SK-N-SH treated with all-trans-retinoic acid at 6 μM for 48 hours (cell line): Measurements from ENCODE around the gene EPS8L2.

Experiments used
- ARNTL ChIP-seq: fragments of 450-650 bp; formaldehyde crosslinking; IDR thresholded peaks from 2 replicates; pipeline ENCODE4 v1.5.0; 2020; ENCODE audit warnings: low read depth, mild to moderate bottlenecking, moderate library complexity, borderline replicate concordance
- ISL1 ChIP-seq: fragments of 250-450 bp; sonication (Bioruptor Pico); IDR thresholded peaks from 2 replicates; pipeline ENCODE4 v2.1.2; 2022; ENCODE audit warnings: mild to moderate bottlenecking, moderate library complexity
- PPARA ChIP-seq: fragments of 250-450 bp; sonication (Bioruptor Pico); IDR thresholded peaks from 2 replicates; pipeline ENCODE4 v1.5.0; 2020; ENCODE audit warnings: mild to moderate bottlenecking, borderline replicate concordance
- TCF4 ChIP-seq: fragments of 250-450 bp; sonication (Bioruptor Pico); IDR thresholded peaks from 2 replicates; pipeline ENCODE4 v1.8.0; 2021; ENCODE audit warnings: mild to moderate bottlenecking, moderate library complexity, borderline replicate concordance
- ZC3H10 ChIP-seq: fragments of 250-450 bp; sonication (Bioruptor Pico); IDR thresholded peaks from 2 replicates; pipeline ENCODE4 v1.5.1; 2021; ENCODE audit warnings: mild to moderate bottlenecking, moderate library complexity
- ZFP3 ChIP-seq: fragments of 250-450 bp; sonication (Bioruptor Pico); IDR thresholded peaks from 2 replicates; pipeline ENCODE4 v1.5.0; 2020; ENCODE audit warnings: mild to moderate bottlenecking, moderate library complexity
- TF ChIP-seq, protein P1 (sequence below): fragments of 250-450 bp; sonication (Bioruptor Pico); IDR thresholded peaks from 2 replicates; pipeline ENCODE4 v1.8.0; 2020; ENCODE audit warnings: mild to moderate bottlenecking, moderate library complexity, borderline replicate concordance
- TF ChIP-seq, protein P2 (sequence below): fragments of 250-450 bp; sonication (Bioruptor Pico); IDR thresholded peaks from 2 replicates; pipeline ENCODE4 v1.5.1; 2021; ENCODE audit warnings: mild to moderate bottlenecking, moderate library complexity
- TF ChIP-seq, protein P3 (sequence below): fragments of 250-450 bp; sonication (Bioruptor Pico); IDR thresholded peaks from 2 replicates; pipeline ENCODE4 v1.5.1; 2020; ENCODE audit warnings: low read depth, mild to moderate bottlenecking, moderate library complexity
- TF ChIP-seq, protein P4 (sequence below): fragments of 250-450 bp; sonication (Bioruptor Pico); IDR thresholded peaks from 2 replicates; pipeline ENCODE4 v1.5.0; 2020; ENCODE audit warnings: mild to moderate bottlenecking, moderate library complexity

DNA sequence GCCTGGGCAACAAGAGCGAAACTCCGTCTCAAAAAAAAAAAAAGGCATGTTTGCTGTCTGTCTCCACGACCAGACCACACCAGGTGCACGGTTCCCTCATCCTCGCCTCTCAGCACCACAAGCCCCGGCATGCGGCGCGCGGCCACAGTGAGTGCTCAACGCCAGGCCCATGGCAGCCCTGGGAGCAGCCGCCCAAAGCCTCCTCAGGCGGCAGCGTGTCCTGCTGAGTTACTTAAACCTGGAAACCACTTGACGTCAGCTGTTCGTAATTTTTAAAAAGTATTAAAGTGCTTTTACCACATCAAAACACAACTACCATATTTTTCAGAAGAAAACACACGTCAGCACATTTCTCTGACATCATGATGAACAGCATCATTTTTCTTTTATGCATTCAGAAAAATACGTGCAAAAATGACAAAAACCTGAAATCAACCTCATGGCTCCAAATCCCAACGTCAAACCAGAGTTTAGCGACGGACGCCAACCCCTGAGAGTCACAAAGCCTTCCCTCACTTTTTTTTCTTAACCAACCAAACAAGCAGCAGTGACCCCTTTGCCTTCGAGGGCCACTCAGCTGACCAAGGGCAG, 13.1 kb upstream of the EPS8L2 start:
- TF ChIP-seq TCF4 (CRISPR knock-in tag) (no peak), ARNTL (CRISPR knock-in tag) (no peak), ZFP3 (CRISPR knock-in tag) (no peak), ZC3H10 (no peak), PPARA (CRISPR knock-in tag) (no peak), ISL1 (CRISPR knock-in tag) (no peak)
- TF ChIP-seq, protein P1, sequence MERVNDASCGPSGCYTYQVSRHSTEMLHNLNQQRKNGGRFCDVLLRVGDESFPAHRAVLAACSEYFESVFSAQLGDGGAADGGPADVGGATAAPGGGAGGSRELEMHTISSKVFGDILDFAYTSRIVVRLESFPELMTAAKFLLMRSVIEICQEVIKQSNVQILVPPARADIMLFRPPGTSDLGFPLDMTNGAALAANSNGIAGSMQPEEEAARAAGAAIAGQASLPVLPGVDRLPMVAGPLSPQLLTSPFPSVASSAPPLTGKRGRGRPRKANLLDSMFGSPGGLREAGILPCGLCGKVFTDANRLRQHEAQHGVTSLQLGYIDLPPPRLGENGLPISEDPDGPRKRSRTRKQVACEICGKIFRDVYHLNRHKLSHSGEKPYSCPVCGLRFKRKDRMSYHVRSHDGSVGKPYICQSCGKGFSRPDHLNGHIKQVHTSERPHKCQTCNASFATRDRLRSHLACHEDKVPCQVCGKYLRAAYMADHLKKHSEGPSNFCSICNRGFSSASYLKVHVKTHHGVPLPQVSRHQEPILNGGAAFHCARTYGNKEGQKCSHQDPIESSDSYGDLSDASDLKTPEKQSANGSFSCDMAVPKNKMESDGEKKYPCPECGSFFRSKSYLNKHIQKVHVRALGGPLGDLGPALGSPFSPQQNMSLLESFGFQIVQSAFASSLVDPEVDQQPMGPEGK (CRISPR knock-in tag), result no peak
- TF ChIP-seq, protein P2, sequence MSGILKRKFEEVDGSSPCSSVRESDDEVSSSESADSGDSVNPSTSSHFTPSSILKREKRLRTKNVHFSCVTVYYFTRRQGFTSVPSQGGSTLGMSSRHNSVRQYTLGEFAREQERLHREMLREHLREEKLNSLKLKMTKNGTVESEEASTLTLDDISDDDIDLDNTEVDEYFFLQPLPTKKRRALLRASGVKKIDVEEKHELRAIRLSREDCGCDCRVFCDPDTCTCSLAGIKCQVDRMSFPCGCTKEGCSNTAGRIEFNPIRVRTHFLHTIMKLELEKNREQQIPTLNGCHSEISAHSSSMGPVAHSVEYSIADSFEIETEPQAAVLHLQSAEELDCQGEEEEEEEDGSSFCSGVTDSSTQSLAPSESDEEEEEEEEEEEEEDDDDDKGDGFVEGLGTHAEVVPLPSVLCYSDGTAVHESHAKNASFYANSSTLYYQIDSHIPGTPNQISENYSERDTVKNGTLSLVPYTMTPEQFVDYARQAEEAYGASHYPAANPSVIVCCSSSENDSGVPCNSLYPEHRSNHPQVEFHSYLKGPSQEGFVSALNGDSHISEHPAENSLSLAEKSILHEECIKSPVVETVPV (CRISPR knock-in tag), result no peak
- TF ChIP-seq, protein P3, sequence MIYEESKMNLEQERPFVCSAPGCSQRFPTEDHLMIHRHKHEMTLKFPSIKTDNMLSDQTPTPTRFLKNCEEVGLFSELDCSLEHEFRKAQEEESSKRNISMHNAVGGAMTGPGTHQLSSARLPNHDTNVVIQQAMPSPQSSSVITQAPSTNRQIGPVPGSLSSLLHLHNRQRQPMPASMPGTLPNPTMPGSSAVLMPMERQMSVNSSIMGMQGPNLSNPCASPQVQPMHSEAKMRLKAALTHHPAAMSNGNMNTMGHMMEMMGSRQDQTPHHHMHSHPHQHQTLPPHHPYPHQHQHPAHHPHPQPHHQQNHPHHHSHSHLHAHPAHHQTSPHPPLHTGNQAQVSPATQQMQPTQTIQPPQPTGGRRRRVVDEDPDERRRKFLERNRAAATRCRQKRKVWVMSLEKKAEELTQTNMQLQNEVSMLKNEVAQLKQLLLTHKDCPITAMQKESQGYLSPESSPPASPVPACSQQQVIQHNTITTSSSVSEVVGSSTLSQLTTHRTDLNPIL, result no peak
- TF ChIP-seq, protein P4, sequence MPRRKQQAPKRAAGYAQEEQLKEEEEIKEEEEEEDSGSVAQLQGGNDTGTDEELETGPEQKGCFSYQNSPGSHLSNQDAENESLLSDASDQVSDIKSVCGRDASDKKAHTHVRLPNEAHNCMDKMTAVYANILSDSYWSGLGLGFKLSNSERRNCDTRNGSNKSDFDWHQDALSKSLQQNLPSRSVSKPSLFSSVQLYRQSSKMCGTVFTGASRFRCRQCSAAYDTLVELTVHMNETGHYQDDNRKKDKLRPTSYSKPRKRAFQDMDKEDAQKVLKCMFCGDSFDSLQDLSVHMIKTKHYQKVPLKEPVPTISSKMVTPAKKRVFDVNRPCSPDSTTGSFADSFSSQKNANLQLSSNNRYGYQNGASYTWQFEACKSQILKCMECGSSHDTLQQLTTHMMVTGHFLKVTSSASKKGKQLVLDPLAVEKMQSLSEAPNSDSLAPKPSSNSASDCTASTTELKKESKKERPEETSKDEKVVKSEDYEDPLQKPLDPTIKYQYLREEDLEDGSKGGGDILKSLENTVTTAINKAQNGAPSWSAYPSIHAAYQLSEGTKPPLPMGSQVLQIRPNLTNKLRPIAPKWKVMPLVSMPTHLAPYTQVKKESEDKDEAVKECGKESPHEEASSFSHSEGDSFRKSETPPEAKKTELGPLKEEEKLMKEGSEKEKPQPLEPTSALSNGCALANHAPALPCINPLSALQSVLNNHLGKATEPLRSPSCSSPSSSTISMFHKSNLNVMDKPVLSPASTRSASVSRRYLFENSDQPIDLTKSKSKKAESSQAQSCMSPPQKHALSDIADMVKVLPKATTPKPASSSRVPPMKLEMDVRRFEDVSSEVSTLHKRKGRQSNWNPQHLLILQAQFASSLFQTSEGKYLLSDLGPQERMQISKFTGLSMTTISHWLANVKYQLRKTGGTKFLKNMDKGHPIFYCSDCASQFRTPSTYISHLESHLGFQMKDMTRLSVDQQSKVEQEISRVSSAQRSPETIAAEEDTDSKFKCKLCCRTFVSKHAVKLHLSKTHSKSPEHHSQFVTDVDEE, result no peak
